Esophagus (tissue), 2 donors: Measurements from ENCODE around the gene ACBD6. TPM values are rescaled to one million over a fixed set of nuclear protein-coding genes. Genes with fewer than 3 reads are reported as not detected.

Source experiments
- H3K27ac ChIP-seq, 2 donors: one replicate each; pipeline ENCODE4 v1.5.1; 2013; ENCODE audit warnings: low read depth in 2 of 2, mild to moderate bottlenecking in 2 of 2, inconsistent platforms in 1 of 2, low read length in 1 of 2, moderate library complexity in 1 of 2
- H3K27me3 ChIP-seq, 2 donors: one replicate each; pipeline ENCODE4 v1.6.1; 2013; ENCODE audit warnings: low read length in 2 of 2, control low read depth in 1 of 2, mild to moderate bottlenecking in 1 of 2; ENCODE audit not compliant: insufficient read depth in 2 of 2, control insufficient read depth in 1 of 2
- H3K36me3 ChIP-seq, 2 donors: one replicate each; pipeline ENCODE4 v1.6.1; 2013; ENCODE audit warnings: low read length in 1 of 2; ENCODE audit not compliant: control insufficient read depth in 2 of 2, insufficient read depth in 2 of 2
- H3K4me1 ChIP-seq, 2 donors: one replicate each; pipeline ENCODE4 v1.6.1; 2013; ENCODE audit warnings: low read length in 1 of 2; ENCODE audit not compliant: control insufficient read depth in 2 of 2, insufficient read depth in 2 of 2
- H3K4me3 ChIP-seq, 2 donors: one replicate each; pipeline ENCODE4 v1.5.1; 2013; ENCODE audit warnings: low read length in 2 of 2, mild to moderate bottlenecking in 2 of 2, low read depth in 1 of 2, moderate library complexity in 1 of 2
- H3K9me3 ChIP-seq, 2 donors: one replicate each; pipeline ENCODE4 v1.6.1; 2013; ENCODE audit warnings: mild to moderate bottlenecking in 2 of 2, low read depth in 1 of 2, low read length in 1 of 2, moderate library complexity in 1 of 2; ENCODE audit not compliant: control insufficient read depth in 2 of 2, insufficient read depth in 1 of 2
- WGBS, 2 donors: extraction: QIAGEN DNeasy Blood & Tissue Kit; methylation state at CpG; one replicate each; pipeline ENCODE4 v1.1.7; 2013; 5-methylcytosine and 5-hydroxymethylcytosine counted together
- polyA plus RNA-seq, 2 donors: library from polyadenylated mRNA; stranded (reverse); fragments of 200-250 nt; gene quantifications; one replicate each; pipeline ENCODE4 v1.2.3, GENCODE V29; 2013
- donor health status: healthy with polysubstance abuse.
- donor health status: Bipolar disorder and iron deficiency.

Gene ACBD6
- polyA plus RNA-seq, 2 donors, result 20.4 to 23.0 TPM

DNA sequence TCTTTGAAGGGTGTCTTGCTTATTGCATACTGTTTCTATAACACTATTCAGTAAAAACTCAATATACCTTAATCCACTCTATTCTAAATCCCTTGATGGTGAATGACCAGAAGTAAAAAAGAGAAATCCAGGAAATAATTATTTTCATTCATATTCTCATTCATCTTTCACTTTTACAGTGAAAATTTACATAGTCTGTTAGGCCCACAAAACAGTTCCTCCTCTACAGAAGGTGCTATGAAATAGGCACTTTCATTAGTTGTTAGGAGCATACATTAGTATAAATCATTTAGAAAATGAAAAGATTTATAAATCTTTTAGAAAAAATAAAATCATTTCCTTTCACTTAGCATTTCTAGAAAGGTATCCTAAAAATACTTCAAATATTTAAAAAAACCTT is 157.2 kb downstream of the ACBD6 start:
- Histone ChIP-seq H3K4me3 (no peak overlapping the region), H3K9me3 (no peaks in the 10 kb centered on the region), H3K4me1 (no peaks in the 10 kb centered on the region), H3K36me3 (no peaks in the 10 kb centered on the region), H3K27me3 (no peaks in the 10 kb centered on the region), H3K27ac (no peak overlapping the region)

DNA sequence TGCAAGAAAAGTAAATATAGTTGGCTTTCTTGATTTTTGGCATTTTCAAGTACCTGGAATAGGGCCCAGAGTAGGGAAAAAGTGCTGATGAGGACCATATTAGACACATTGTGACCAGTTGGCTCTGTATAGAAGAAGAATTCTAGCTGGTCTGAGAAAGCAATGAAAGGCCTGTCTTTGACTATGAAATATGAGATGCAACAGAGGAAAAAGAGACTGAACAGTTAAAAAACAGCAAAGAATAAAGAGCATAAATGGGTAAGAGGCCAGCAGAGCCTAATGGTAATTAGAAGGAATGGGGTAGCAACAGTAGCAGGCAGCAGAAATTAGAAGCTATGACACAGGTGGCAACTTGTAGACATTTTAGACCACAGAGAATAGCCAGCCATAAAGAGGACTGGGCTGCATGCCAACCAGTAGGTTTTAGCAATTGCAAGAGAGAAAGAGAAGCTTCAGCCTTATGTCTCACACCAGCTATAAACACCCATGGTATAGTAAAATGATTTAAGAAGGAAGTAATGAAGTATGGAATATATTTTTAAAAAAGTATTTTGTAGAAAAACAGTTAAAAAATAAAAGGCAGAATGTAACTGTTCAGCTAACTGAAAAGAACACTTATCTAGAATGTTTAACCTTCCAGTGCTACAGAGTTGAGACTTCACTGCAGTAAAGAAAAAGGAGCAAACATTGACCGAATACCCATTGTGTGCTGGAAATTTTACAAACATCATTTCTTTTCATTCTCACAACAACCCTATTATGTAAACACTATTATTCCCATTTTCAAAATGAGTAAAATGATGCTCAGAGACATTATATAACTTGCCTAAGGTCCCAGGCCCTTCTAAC is 158.2 kb downstream of the ACBD6 start:
- no peaks in the 10 kb centered on the region for H3K4me1 ChIP-seq
- WGBS, 2 donors, result 93 to 94% methylated on average over 1 of the region's 1 CpG
- H3K4me3 ChIP-seq, result no peak overlapping the region
- H3K9me3 ChIP-seq, result no peaks in the 10 kb centered on the region
- H3K36me3 ChIP-seq, result no peaks in the 10 kb centered on the region
- no peaks in the 10 kb centered on the region for H3K27me3 ChIP-seq
- no peak overlapping the region for H3K27ac ChIP-seq

DNA sequence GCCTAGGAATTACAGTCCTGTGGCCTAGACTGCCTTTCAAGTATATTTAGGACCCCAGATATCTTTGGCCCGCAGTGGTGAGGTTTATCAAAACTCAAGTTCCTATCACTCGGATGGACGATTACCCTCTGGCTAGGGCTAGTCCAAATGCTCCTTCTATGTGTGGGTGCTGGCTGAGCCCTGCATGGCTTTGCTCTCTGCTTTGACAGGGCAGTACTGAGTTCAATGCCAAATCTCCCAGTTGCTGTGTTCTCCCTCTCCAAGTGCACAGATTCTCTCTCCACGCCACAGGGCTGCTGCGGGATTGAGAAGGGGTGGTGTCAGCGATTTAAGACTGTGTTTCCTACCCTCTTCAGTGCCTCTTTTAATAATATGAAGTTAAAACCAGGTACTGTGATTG is 175.3 kb downstream of the ACBD6 start:
- H3K27me3 ChIP-seq, result no peaks in the 10 kb centered on the region
- H3K36me3 ChIP-seq, result peaks cover 0 to 3% of the 10 kb centered on the region in 2 donors
- H3K27ac ChIP-seq, result no peak overlapping the region
- H3K4me1 ChIP-seq, result no peaks in the 10 kb centered on the region
- no peak overlapping the region for H3K4me3 ChIP-seq
- 97 to 99% methylated on average over 6 of the region's 6 CpGs for WGBS, 2 donors
- H3K9me3 ChIP-seq, result no peaks in the 10 kb centered on the region

GRCh38 chr1:180312926-180313325 is 189.5 kb downstream of the ACBD6 start:
- H3K9me3 ChIP-seq, result no peaks in the 10 kb centered on the region
- 98% methylated on average over 2 of the region's 2 CpGs for WGBS, 2 donors
- no peak overlapping the region for H3K27ac ChIP-seq
- H3K4me3 ChIP-seq, result no peak overlapping the region
- no peaks in the 10 kb centered on the region for H3K27me3 ChIP-seq
- H3K4me1 ChIP-seq, result no peaks in the 10 kb centered on the region
- H3K36me3 ChIP-seq, result peaks cover 0 to 3% of the 10 kb centered on the region in 2 donors

DNA sequence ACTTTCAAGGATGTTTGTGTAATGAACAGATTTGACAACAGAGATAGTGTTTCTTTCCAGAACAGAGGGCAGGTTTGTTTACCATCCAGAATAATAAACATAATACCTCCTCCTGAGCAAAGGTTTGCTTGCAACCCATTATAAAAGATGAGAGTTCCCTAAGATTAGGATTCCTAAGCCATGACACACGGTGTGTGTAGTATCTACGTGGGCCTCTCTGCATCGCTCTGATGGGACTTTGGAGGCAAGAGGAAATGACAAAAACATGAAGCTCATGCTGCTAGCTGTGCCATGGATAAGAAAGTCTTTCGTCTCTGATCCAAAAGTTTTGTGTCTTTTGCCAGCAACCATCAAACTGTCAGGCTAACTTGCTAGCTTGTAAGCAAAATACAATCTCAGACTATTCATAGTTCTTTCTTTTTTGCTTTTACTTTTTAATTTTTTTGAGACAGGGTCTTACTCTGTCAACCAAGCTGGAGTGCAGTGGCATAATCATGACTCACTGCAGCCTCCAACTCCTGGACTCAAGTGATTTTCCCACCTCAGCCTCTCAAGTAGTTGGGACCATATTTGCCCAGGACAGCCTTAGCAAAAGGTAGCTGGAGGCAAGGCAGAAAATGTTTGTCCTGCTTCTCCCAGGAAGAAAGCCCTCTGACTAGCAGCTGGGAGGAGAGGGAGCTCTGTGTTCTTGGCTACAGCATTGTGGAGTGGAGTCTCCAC is 191.2 kb downstream of the ACBD6 start:
- no peak overlapping the region for H3K4me3 ChIP-seq
- H3K36me3 ChIP-seq, result peaks cover 0 to 3% of the 10 kb centered on the region in 2 donors
- 93 to 95% methylated on average over 4 of the region's 4 CpGs for WGBS, 2 donors

GRCh38 chr1:180310095-180310494 is 192.3 kb downstream of the ACBD6 start:
- peaks cover 0 to 3% of the 10 kb centered on the region in 2 donors for H3K36me3 ChIP-seq
- no peak overlapping the region for H3K27ac ChIP-seq
- no peaks in the 10 kb centered on the region for H3K4me1 ChIP-seq
- no peak overlapping the region for H3K4me3 ChIP-seq
- no peaks in the 10 kb centered on the region for H3K27me3 ChIP-seq
- no peaks in the 10 kb centered on the region for H3K9me3 ChIP-seq
- WGBS, 2 donors, result 83 to 86% methylated on average over 3 of the region's 3 CpGs

More for the DNA sequence above, 191.2 kb downstream of the ACBD6 start:
- no peaks in the 10 kb centered on the region for H3K9me3 ChIP-seq
- H3K4me1 ChIP-seq, result no peaks in the 10 kb centered on the region
- no peak overlapping the region for H3K27ac ChIP-seq
- H3K27me3 ChIP-seq, result no peaks in the 10 kb centered on the region

GRCh38 chr1:180309338-180309737 is 193.0 kb downstream of the ACBD6 start:
- H3K36me3 ChIP-seq, result peaks cover 0 to 3% of the 10 kb centered on the region in 2 donors
- 96 to 97% methylated on average over 1 of the region's 1 CpG for WGBS, 2 donors
- H3K4me1 ChIP-seq, result no peaks in the 10 kb centered on the region
- no peaks in the 10 kb centered on the region for H3K27me3 ChIP-seq
- H3K9me3 ChIP-seq, result no peaks in the 10 kb centered on the region
- no peak overlapping the region for H3K27ac ChIP-seq
- no peak overlapping the region for H3K4me3 ChIP-seq

DNA sequence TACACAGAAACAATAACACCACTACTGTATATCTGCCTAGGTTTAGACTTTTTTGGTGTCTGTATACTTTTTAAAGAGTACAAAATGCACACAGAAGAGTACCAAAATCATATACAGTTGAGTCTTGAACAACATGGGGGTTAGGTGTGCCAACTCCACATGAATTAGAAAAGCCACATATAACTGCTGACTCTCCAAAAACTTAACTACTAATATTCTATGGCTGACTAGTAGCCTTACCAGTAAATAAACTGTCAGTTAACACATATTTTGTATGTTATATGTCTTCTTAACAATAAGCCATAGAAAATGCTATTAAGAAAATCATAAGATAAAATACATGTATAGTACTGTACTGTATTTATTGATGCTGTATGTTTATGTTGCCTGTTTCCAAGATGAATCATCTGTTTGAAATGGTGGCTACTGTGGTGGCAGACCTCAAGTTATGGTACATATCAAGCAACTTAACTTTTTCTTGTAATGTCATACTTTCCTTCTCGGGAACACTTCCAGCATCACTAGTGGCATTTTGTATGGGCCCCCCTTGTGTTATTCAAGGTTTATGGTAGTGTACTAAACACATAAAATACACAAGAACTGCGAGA is 201.1 kb downstream of the ACBD6 start:
- Histone ChIP-seq H3K4me3 (no peak overlapping the region), H3K27ac (no peak overlapping the region), H3K9me3 (no peaks in the 10 kb centered on the region), H3K4me1 (no peaks in the 10 kb centered on the region), H3K36me3 (no peaks in the 10 kb centered on the region), H3K27me3 (no peaks in the 10 kb centered on the region)
- 93 to 96% methylated on average over 2 of the region's 2 CpGs for WGBS, 2 donors

- H3K27ac ChIP-seq, result no peak overlapping the region
Observed at GRCh38 chr1:180299479-180300221, 202.7 kb downstream of the ACBD6 start.

More at GRCh38 chr1:180299479-180300221, 202.7 kb downstream of the ACBD6 start:
- no peak overlapping the region for H3K4me3 ChIP-seq
- WGBS, 2 donors, result 87 to 90% methylated on average over 7 of the region's 7 CpGs
- H3K27me3 ChIP-seq, result no peaks in the 10 kb centered on the region
- no peaks in the 10 kb centered on the region for H3K36me3 ChIP-seq
- no peaks in the 10 kb centered on the region for H3K4me1 ChIP-seq
- no peaks in the 10 kb centered on the region for H3K9me3 ChIP-seq
